NCI-H187 (cell line): Measurements from ENCODE around the gene HSD3B2.

Experiments used
- DNase-seq, 2 experiments: peaks; one replicate each; lab custom pipeline; 2025; lab: John Stamatoyannopoulos, UW

The HSD3B2 gene

DNA sequence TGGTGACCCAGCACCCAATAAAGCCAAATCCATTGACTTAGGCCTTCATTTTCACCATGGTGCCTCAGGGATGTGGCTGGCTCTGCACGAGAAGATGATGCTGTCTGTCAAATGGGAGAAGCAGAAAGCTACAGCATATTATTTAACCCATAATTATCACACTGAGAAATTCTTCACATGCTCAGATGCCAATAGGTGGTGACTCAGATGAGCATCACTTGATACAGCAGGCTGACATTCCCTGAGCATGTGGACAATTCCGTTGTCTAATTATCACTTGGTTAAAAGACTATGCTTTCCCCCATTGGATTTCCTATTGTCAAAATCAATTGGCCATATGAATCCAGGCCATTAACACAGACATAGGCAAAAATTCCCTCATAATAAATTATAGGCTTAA is 48.0 kb downstream of the HSD3B2 start:
- no peak for DNase-seq

DNA sequence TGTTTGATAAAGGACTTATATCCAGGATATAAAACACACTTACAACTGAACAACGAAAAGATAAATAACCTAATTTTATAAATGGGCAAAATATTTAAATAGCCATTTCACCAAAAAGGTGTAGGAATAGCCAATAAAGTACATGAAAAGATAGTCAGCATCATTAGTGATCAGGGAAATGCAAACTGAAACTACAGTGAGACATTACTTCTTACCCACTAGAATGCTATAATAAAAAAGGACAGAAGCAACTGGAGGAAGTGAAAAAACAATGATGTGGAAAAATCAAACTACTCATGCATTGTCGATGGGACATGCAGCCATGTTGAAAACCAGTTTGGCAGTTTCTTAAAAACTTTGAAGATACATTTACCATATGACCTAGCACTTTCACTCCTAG is 48.6 kb downstream of the HSD3B2 start:
- DNase-seq: no peak

DNA sequence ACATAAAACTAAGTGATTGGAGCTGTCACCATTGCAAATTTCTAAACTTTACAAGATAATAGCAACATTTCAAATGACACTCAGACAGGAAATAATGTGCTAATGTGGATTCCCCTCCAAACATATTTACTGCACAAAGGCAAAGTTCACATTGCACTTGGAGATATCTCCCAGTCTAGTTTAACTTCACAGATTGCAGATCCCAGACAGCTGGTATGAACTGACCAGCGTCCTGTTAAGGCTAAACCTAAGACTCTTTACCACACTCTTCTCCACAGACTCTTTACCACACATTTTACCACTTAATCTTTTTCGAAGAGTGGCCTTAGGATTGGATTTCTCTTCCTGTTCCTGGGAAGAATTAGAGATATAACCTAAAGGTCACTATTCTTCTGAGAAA is 51.5 kb downstream of the HSD3B2 start:
- DNase-seq: no peak

DNA sequence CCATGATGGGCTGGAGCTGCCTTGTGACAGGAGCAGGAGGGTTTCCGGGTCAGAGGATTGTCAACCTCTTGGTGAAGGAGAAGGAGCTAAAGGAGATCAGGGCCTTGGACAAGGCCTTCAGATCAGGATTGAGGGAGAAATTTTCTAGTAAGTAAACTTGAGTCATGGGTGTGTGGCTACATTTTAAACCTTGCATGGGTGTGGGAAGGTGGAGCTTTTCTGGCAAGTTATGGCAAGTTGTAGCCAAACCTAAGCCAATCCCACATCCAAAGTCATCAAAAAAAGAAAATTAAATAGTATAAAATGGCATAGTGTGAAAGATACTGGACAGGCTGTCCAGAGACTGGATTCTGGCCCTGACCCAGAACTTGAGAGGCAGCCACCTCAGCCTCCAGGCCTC is 52.3 kb downstream of the HSD3B2 start:
- DNase-seq: no peak

DNA sequence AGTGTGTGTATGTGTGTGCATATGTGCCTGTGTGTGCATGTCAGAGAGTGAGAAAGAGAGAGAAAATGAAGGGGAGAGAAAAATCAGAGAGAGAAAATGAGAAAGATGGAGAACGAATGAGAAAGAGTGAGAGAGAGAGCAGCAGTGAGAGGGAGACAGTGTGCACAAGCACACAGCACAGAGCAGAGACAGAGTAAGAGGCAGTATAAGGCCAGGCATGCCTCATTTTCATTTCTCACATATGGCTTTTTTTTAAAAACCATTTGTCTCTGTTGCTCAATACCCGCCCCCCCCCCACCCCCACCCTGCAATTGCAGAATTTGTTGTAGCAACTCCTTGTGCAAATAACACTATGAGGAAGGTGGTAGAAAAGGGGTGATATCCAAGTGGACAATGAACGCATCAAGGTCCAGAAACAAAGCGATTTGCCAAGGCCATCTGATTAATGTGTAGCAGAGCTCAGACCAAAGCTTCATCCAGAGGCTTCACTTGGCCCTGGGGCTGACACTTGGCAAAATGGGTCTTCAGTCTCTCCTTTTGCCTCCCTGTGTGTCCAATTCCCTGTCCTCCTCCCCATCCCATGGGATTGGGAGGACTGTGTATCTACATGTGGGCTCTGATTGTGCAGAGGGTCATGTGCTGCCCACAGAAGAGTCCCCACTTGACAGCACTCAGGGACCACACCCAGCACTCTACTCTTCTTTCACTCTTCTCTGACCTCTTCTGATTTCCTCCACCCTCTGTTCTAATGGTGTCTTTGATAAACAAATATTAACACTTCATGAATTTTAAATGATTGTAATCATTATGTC is 53.1 kb downstream of the HSD3B2 start:
- DNase-seq: no peak

DNA sequence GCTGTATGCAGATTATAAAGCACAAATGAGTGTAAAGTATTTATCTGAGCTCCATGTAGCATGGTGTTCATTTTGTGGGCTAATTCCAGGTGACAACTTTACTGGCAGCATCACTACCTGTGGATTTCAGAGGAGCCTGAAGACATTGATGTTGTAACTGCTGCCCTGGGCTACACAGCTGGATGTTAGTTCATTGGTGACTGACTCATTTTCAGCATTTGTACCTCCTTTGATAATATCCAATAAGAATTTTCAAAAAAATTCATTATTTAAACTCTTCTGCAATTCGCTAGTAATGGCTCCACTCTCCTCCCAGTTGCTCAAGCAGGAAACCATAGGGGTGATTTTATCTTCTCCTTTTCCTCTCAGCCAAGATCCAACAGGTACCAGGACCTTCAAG is 54.8 kb downstream of the HSD3B2 start:
- no peak for DNase-seq

DNA sequence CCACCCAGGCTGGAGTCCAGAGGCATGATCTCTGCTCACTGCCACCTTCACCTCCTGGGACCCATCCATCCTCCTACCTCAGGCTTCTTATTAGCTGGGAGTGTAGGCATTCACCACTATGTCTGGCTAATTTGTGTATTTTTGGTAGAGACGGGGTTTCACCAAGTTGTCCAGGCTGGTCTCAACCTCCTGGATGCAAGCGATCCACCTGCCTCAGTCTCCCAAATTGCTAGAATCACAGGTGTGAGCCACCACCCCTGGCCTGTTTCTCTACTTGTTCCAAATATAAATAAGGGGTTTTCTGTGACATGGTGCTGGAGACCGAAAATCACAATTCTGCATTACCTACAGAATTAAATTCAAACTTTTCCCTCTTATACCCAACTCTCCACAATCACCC is 55.4 kb downstream of the HSD3B2 start:
- no peak for DNase-seq

DNA sequence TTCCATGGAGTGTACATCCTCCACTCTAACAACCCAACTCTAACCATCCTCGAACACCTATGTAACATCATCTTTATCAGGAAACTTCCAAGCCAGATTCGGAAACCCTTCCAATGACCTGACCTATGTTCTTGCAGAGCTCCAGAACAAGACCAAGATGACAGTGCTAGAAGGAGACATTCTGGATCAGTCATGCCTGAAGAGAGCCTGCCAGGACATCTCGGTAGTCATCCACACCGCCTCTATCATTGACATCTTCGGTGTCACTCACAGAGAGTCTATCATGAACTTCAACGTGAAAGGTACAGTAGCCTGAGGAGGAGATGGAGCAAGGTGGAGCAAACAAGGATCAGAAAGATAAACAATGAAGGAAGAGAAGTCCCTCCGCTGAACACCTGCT is 56.0 kb downstream of the HSD3B2 start:
- DNase-seq: no peak

DNA sequence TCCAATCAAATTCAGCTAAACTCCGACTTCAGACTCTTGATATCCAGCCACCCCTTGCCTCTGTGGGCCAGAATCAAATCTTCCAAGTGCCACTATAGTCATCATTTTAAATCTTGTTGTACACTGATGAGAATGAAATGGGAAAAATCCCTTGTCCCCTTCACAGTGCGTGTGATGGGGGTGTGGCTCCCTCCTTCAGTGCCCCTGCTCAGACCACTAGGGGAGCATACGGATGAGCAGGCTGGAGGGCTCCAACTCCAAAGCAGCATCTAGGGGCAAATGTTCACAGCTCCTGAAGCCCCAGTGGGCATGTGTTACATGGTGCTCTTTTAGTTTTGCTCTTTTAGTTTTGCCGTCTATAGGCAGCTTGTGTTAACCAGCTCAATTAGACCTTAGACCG is 56.6 kb downstream of the HSD3B2 start:
- no peak for DNase-seq

DNA sequence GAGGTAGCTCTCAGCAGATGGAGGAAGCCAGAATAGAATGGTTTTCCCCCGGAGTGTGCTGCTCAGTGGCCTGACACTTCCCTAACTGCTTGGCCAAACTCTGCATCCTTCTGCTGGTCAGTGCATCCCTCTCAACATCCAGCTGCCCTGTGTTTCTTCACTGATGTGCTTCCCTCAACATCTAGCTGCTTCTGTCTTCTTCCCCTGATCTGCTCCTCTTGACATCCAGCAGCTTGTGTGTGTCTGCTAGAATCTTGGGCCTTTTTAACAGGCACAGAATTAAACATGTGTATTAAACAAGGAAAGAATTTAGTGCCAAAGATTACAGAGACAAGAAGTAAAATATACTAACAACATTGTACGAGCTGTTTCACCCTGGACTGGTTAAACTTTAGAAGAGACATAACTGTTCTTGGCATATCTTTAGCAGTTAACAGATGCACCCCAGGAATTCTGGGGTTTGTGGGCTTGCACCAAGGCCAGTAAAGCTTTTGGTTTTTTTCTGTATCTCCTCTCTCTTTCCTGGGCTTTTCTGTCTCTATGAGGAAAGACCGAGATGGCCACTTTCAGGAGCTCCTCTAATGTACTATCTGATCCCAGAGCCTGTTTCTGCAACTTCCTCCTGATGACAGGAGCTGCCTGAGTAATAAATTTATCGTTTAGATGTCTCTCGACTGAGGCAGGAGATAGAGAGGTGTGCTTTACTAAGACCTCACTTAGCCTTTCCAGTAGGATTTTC is 57.3 kb downstream of the HSD3B2 start:
- DNase-seq: no peak
